GM23248 (cell line): ENCODE data around the gene SMARCA4. TPM values are rescaled to one million over a fixed set of nuclear protein-coding genes. Genes with fewer than 3 reads are reported as not detected.
A peak's percentile ranks its signal among the peaks of the same experiment; 100 is the strongest.

ENCODE experiments used
- DNase-seq: peaks from one replicate; pipeline ENCODE4 v3.0.0-alpha.2; 2015
- H2AFZ ChIP-seq: fragments of 200-600 bp; sonication (generic); 2 replicates; pipeline ENCODE4 v1.6.1; 2016; ENCODE audit warnings: antibody characterized with exemption
- H3F3A ChIP-seq: fragments of 200-600 bp; sonication (generic); 2 replicates; pipeline ENCODE4 v1.6.1; 2016; ENCODE audit warnings: mild to moderate bottlenecking, antibody characterized with exemption, mixed run types; ENCODE audit not compliant: insufficient read depth
- H3K27ac ChIP-seq: fragments of 200-600 bp; sonication (generic); 2 replicates; pipeline ENCODE4 v1.5.1; 2016; ENCODE audit warnings: mild to moderate bottlenecking
- H3K27me3 ChIP-seq: fragments of 200-600 bp; sonication (generic); replicated peaks from 2 replicates; pipeline ENCODE4 v1.6.1; 2016; ENCODE audit warnings: mild to moderate bottlenecking; ENCODE audit not compliant: insufficient read depth
- H3K36me3 ChIP-seq: fragments of 200-600 bp; sonication (generic); 2 replicates; pipeline ENCODE4 v1.6.1; 2016; ENCODE audit warnings: low read depth, mild to moderate bottlenecking
- H3K4me1 ChIP-seq: fragments of 200-600 bp; sonication (generic); 2 replicates; pipeline ENCODE4 v1.6.1; 2016; ENCODE audit warnings: mild to moderate bottlenecking; ENCODE audit not compliant: insufficient read depth
- H3K4me2 ChIP-seq: fragments of 200-600 bp; sonication (generic); one replicate; pipeline ENCODE4 v1.6.1; 2016; ENCODE audit warnings: mild to moderate bottlenecking; ENCODE audit not compliant: unreplicated experiment
- H3K4me3 ChIP-seq: fragments of 200-600 bp; sonication (generic); 2 replicates; pipeline ENCODE4 v1.5.1; 2016; ENCODE audit warnings: mild to moderate bottlenecking
- H3K79me2 ChIP-seq: fragments of 200-600 bp; sonication (generic); 2 replicates; pipeline ENCODE4 v1.6.1; 2016; ENCODE audit warnings: mild to moderate bottlenecking; ENCODE audit not compliant: insufficient read depth
- H3K9ac ChIP-seq: fragments of 200-600 bp; sonication (generic); 2 replicates; pipeline ENCODE4 v1.6.1; 2016; ENCODE audit warnings: mild to moderate bottlenecking
- H3K9me2 ChIP-seq: fragments of 200-600 bp; sonication (generic); 2 replicates; pipeline ENCODE4 v1.6.1; 2016; ENCODE audit warnings: mixed run types, mild to moderate bottlenecking, moderate library complexity; ENCODE audit not compliant: insufficient read depth
- H3K9me3 ChIP-seq: fragments of 200-600 bp; sonication (generic); one replicate; pipeline ENCODE4 v1.6.1; 2017; ENCODE audit warnings: low read depth
- H4K20me1 ChIP-seq: fragments of 200-600 bp; sonication (generic); 2 replicates; pipeline ENCODE4 v1.6.0; 2016; ENCODE audit not compliant: insufficient read depth
- EZH2 ChIP-seq: fragments of 200-600 bp; sonication (generic); IDR thresholded peaks from 2 replicates; pipeline ENCODE4 v1.6.1; 2018; ENCODE audit warnings: antibody characterized with exemption, mild to moderate bottlenecking; ENCODE audit not compliant: insufficient read depth, poor library complexity, severe bottlenecking
- EZH2phosphoT487 ChIP-seq: fragments of 200-600 bp; sonication (generic); IDR thresholded peaks from 2 replicates; pipeline ENCODE4 v1.6.1; 2018; ENCODE audit warnings: antibody characterized with exemption, moderate library complexity, mild to moderate bottlenecking, low read depth; ENCODE audit not compliant: insufficient read depth
- WGBS, 2 experiments: methylation state at CpG; one replicate each; pipeline ENCODE4 v1.1.6; 2015 to 2017; ENCODE audit warnings: low lambda C conversion rate in 2 of 2, low coverage in 1 of 2; ENCODE audit errors: missing lambda C conversion rate in 2 of 2; 5-methylcytosine and 5-hydroxymethylcytosine counted together
- in situ Hi-C: fragments of 300-500 bp; cut with MboI; formaldehyde crosslinking; loops from 2 replicates; pipeline ENCODE4 v1.15.0; 2020
- polyA plus RNA-seq: library from polyadenylated mRNA; unstranded; fragments of >200 nt; fragmentation: Nextera tagmentation; extraction: Ambion mirVana; gene quantifications from 2 replicates; pipeline ENCODE4 v1.2.1, GENCODE V29; 2016
- total RNA-seq: library from RNA; depleted of rRNA; stranded (reverse); fragments of >200 nt; shearing (Covaris generic); gene quantifications from 2 replicates; pipeline ENCODE4 v1.2.3, GENCODE V29; 2014; rRNA removed

Gene SMARCA4
- total RNA-seq (44.0 and 57.8 TPM in 2 replicates), polyA plus RNA-seq (35.3 and 37.1 TPM in 2 replicates)

GRCh38 chr19:10960314-10961072 lies at the start of gene SMARCA4:
Gene SMARCA4 (plus strand): TSS chr19:10961030. CDS start chr19:10984152, 23,122 bp downstream.
- in situ Hi-C loops: no loop called here
- DNase-seq: peak; percentile 99
- H3K9ac ChIP-seq: peak within 1 kb of the TSS; percentile 91
- H3F3A ChIP-seq: peaks cover 7% of the 10 kb centered on the region; the same call in 1 of the 2 replicates
- H3K4me1 ChIP-seq: no peaks in the 10 kb centered on the region; the same call in 1 of the 2 replicates
- peak within 1 kb of the TSS; percentile 96 for H3K4me2 ChIP-seq
- 0 to 1% methylated on average over 53 to 78 of the region's 100 CpGs for whole genome bisulfite sequencing, 2 experiments
- H3K79me2 ChIP-seq: peaks cover 49% of the 10 kb centered on the region
- peak within 1 kb of the TSS; percentile 80 for H2AFZ ChIP-seq
- H3K27me3 ChIP-seq: no peaks in the 10 kb centered on the region
- H3K9me3 ChIP-seq: no peaks in the 10 kb centered on the region
- no peaks in the 10 kb centered on the region for H4K20me1 ChIP-seq
- no peaks in the 10 kb centered on the region for H3K9me2 ChIP-seq
- H3K27ac ChIP-seq: peak within 1 kb of the TSS; percentile 75
- TF ChIP-seq EZH2 (no peak), EZH2phosphoT487 (no peak)
- H3K36me3 ChIP-seq: no peaks in the 10 kb centered on the region
- H3K4me3 ChIP-seq: peak within 1 kb of the TSS; percentile 95

- Histone ChIP-seq H3K79me2 (peaks cover 9% of the 10 kb centered on the region), H4K20me1 (no peaks in the 10 kb centered on the region), H3K9me2 (no peaks in the 10 kb centered on the region), H3K4me1 (peaks cover 14% of the 10 kb centered on the region), H3K9ac (no peak overlapping the region), H2AFZ (no peak overlapping the region), H3K9me3 (no peaks in the 10 kb centered on the region), H3F3A (no peaks in the 10 kb centered on the region), H3K36me3 (peaks cover 6% of the 10 kb centered on the region; the same call in 1 of the 2 replicates), H3K27ac (no peak overlapping the region), H3K27me3 (no peaks in the 10 kb centered on the region), H3K4me3 (no peak overlapping the region), H3K4me2 (no peak overlapping the region)
- WGBS, 2 experiments: 87 to 88% methylated on average over 30 to 31 of the region's 31 CpGs
- DNase-seq: no peak
- TF ChIP-seq EZH2phosphoT487 (no peak), EZH2 (no peak)
- in situ Hi-C loops: no loop called here
Measured at GRCh38 chr19:10911579-10912363, 49.1 kb upstream of the SMARCA4 start.

- Histone ChIP-seq H2AFZ (no peak overlapping the region), H3K79me2 (peaks cover under 1% of the 10 kb centered on the region; the same call in 1 of the 2 replicates), H3K4me2 (no peak overlapping the region), H3K4me3 (no peak overlapping the region), H3F3A (no peaks in the 10 kb centered on the region), H3K9ac (no peak overlapping the region), H3K9me3 (no peaks in the 10 kb centered on the region), H3K4me1 (peaks cover 14% of the 10 kb centered on the region), H3K9me2 (no peaks in the 10 kb centered on the region), H3K27ac (no peak overlapping the region), H4K20me1 (no peaks in the 10 kb centered on the region), H3K36me3 (peaks cover 6% of the 10 kb centered on the region; the same call in 1 of the 2 replicates), H3K27me3 (no peaks in the 10 kb centered on the region)
- 89 to 91% methylated on average over 18 of the region's 18 CpGs for WGBS, 2 experiments
- TF ChIP-seq EZH2 (no peak), EZH2phosphoT487 (no peak)
- DNase-seq: no peak
- in situ Hi-C loops: no loop called here
Measured at GRCh38 chr19:10912619-10913018, 48.2 kb upstream of the SMARCA4 start.

GRCh38 chr19:10913716-10914340 lies 47.0 kb upstream of the SMARCA4 start:
- no peaks in the 10 kb centered on the region for H4K20me1 ChIP-seq
- in situ Hi-C loops: no loop called here
- H3K9me2 ChIP-seq: no peaks in the 10 kb centered on the region
- H3K27ac ChIP-seq: no peak overlapping the region
- no peak for DNase-seq
- TF ChIP-seq EZH2phosphoT487 (no peak), EZH2 (no peak)
- no peak overlapping the region for H3K4me2 ChIP-seq
- H2AFZ ChIP-seq: no peak overlapping the region
- no peak overlapping the region for H3K9ac ChIP-seq
- peaks cover 6% of the 10 kb centered on the region; the same call in 1 of the 2 replicates for H3K36me3 ChIP-seq
- H3K9me3 ChIP-seq: no peaks in the 10 kb centered on the region
- H3K4me3 ChIP-seq: no peak overlapping the region
- H3K79me2 ChIP-seq: no peaks in the 10 kb centered on the region
- H3F3A ChIP-seq: no peaks in the 10 kb centered on the region
- 95 to 96% methylated on average over 20 to 23 of the region's 24 CpGs for WGBS, 2 experiments
- H3K4me1 ChIP-seq: peaks cover 14% of the 10 kb centered on the region
- no peaks in the 10 kb centered on the region for H3K27me3 ChIP-seq
